ENCODE results near the gene SAMM50.

Gene SAMM50

DNA sequence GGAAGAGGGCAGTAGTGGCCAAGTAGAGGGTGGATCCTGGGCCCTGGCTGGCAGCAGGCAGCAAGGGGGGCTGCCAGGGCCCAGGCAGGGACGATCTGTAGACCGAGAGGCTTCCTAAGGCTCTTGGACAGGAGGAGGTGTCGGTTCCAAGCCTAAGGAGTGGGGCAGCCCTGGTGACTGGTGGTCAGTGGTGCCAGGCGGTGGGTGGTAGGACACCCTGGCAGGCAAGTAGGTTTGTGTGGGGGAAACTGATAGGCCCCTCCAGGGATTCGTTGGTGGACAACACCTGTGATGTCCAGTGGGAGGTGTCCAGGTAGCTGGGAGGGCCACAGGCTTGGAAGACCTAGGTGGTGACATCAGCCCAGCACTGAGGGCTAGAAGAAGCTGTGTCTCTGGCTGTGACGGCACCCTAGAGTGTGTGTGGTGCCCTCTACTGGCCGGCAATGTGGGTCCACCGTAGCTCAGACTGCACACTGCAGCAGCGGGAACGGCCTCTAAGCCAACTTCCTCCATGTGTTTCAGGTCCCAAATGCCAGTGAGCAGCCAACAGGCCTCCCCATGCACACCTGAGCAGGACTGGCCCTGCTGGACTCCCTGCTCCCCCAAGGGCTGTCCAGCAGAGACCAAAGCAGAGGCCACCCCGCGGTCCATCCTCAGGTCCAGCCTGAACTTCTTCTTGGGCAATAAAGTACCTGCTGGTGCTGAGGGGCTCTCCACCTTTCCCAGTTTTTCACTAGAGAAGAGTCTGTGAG is 9.4 kb upstream of the SAMM50 start:
- DNase-seq (ENCODE audit: extremely low read depth in 1 of 2, low read depth in 1 of 2), result peak; percentile 29 to 58

DNA sequence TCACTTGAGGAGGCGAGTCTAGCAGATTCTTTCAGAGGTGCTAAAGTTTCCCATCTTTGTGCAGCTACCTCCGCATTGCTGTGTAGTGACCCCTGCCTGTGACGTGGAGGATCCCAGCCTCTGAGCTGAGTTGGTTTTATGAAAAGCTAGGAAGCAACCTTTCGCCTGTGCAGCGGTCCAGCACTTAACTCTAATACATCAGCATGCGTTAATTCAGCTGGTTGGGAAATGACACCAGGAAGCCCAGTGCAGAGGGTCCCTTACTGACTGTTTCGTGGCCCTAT is 8.9 kb upstream of the SAMM50 start:
- DNase-seq (ENCODE audit: extremely low read depth in 1 of 2, low read depth in 1 of 2), result no peak

- DNase-seq (ENCODE audit: extremely low read depth in 1 of 2, low read depth in 1 of 2), result no peak
Measured at GRCh38 chr22:43948836-43949406, 6.3 kb upstream of the SAMM50 start.

DNA sequence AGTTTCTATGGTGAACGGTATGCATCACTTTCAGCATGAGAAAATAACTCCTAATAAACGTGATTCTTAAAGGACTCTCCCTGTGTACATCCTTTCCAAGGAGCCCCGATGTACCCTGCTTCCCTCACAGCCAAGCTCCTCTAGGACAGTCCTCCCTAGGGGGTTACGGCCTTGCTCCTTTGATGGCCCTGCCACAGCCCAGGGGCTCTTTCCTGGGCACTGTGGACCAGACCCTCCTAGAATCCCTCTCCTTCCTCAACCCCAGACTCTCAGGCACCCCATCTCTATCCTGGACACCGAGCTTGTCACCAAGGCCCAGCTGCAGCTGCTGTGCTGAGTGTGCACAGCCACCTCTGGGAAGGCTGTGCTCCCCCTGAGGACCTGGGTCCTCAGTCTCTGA is 3.9 kb upstream of the SAMM50 start:
- DNase-seq (ENCODE audit: extremely low read depth in 1 of 2, low read depth in 1 of 2), result no peak

DNA sequence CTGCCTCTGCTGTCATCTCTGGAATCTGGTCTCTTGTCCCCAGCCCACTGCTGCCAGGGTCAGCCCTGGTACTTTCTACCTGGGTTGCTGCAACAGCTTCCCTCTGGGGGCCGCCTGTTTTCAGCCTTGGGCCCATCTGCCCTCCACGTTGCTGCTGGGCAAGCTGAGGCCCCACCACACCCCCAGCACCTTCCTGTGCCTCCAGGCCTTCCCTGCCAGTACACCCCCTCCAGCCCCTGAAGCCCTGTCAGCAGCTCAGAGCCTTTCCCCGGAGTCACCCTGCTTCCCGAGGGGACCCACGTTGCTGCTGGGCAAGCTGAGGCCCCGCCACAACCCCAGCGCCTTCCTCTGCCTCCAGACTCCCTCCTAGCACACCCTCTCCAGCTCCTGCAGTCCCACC is 3.3 kb upstream of the SAMM50 start:
- no peak for DNase-seq (ENCODE audit: extremely low read depth in 1 of 2, low read depth in 1 of 2)

- DNase-seq (ENCODE audit: extremely low read depth in 1 of 2, low read depth in 1 of 2), result no peak
Measured at GRCh38 chr22:43953988-43954785, 1.1 kb upstream of the SAMM50 start.

GRCh38 chr22:43955883-43956782 is 891 bp downstream of the SAMM50 start:
- no peak for DNase-seq (ENCODE audit: extremely low read depth in 1 of 2, low read depth in 1 of 2)

- no peak for DNase-seq (ENCODE audit: extremely low read depth in 1 of 2, low read depth in 1 of 2)
Measured at GRCh38 chr22:43956805-43957463, 1.7 kb downstream of the SAMM50 start.

GRCh38 chr22:43957871-43958270 is 2.6 kb downstream of the SAMM50 start:
- no peak for DNase-seq (ENCODE audit: extremely low read depth in 1 of 2, low read depth in 1 of 2)

DNA sequence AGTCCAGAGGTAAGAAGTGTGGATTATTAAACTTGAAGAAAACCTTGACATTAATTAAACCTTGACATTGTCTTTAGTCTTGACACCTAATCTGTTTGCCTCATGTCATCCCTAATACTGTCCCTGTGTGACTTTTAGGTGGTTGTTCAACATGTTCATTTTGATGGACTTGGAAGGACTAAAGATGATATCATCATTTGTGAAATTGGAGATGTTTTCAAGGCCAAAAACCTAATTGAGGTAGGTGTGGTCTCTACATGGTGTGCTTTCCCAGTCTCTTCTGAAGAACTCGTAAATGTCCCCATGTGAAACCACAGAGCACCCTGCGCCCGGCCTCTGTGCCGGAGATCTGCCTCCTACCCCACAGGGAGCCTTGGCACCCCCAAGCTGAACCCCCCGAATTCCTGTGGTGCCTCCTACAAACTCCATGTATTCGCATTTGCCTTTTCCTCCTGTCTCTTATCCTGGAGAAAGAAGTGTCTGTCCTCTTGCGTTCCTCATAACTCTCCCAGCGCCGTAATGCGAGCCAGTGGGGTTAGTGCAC is 9.1 kb downstream of the SAMM50 start:
- no peak for DNase-seq (ENCODE audit: extremely low read depth in 1 of 2, low read depth in 1 of 2)

- no peak for DNase-seq (ENCODE audit: extremely low read depth in 1 of 2, low read depth in 1 of 2)
Measured at GRCh38 chr22:43967069-43967468, 11.8 kb downstream of the SAMM50 start.

- DNase-seq (ENCODE audit: extremely low read depth in 1 of 2, low read depth in 1 of 2), result no peak
Measured at GRCh38 chr22:43968614-43969013, 13.4 kb downstream of the SAMM50 start.

GRCh38 chr22:43969021-43969878 is 14.0 kb downstream of the SAMM50 start:
- no peak for DNase-seq (ENCODE audit: extremely low read depth in 1 of 2, low read depth in 1 of 2)

DNA sequence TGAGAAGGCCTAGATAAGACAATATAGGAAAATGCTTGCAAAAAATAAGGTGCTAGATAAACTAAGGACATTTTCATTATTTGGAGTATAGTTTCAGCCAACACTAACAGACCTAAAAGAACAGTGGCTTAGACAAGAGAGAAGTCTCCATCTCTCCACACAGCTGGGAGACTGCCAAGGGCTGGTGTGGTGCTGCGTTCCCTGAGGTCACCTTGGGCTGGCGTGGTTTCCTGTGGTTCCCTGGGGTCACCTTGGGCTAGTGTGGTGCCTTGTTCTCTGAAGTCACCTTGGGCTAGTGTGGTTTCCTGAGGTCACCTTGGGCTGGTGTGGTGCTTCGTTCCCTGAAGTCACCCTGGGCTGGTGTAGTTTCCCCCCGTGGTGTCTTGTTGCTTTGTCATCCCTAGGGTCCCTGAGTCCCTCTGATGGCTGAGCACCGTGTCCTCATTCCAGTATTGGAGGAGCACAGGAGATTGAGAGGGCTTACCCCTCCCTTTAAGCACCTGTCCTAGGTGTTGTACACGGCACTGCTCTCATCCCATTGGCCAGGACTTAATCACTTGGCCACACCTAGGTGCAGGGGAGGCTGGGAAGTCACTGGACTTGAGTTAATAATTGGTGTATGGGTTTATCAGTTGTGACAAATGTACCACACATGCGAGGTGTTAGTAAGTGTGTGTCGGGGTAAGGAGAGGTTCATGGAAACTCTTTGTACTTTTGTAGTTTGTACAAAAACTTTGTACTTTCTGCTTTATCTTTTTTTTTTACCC is 14.9 kb downstream of the SAMM50 start:
- no peak for DNase-seq (ENCODE audit: extremely low read depth in 1 of 2, low read depth in 1 of 2)

DNA sequence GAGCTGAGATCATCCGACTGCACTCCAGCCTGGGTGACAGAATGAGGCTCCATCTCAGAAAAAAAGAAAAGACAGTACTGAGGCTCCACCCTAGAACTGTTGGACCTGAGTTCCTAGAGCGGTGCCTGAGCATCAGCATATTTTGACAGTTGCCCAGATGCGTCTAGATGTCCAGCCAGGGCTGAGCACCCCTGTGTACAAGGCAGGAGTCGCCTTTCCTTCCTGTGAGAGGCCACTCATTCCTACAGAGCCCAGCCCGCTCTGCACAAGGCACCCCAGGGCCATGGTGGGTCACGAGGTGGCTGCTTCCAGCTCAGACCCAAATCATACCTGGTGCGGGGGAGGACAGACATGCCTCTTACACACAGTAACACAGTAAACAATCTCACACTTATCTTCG is 15.9 kb downstream of the SAMM50 start:
- no peak for DNase-seq (ENCODE audit: extremely low read depth in 1 of 2, low read depth in 1 of 2)

GRCh38 chr22:43972931-43973462 is 17.8 kb downstream of the SAMM50 start:
- DNase-seq (ENCODE audit: extremely low read depth in 1 of 2, low read depth in 1 of 2), result no peak

DNA sequence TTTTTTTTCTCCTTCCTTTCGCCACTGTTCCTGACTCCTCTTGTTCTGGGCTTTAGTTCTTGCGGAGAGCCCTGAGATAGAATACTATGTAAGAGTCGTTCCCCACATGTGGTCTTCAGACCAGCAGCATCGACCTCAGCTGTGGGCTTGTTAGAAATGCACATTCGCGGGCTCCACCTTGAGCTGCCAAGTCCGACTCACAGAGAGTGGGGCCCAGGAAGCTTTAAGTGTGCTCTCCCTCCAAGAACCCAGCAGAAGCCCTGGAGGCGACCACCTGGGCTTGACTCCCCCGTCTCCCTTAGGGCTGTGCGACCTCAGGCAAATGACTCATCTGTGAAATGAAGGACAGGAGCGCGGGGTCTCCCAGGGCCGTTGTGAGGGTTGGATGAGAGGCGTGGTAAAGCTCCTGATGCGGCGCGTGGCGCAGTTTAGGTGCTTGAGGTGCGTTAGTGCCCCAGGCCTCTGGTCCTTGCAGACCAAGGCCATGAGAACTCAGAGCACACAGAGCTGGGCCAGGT is 18.8 kb downstream of the SAMM50 start:
- DNase-seq (ENCODE audit: extremely low read depth in 1 of 2, low read depth in 1 of 2), result no peak

DNA sequence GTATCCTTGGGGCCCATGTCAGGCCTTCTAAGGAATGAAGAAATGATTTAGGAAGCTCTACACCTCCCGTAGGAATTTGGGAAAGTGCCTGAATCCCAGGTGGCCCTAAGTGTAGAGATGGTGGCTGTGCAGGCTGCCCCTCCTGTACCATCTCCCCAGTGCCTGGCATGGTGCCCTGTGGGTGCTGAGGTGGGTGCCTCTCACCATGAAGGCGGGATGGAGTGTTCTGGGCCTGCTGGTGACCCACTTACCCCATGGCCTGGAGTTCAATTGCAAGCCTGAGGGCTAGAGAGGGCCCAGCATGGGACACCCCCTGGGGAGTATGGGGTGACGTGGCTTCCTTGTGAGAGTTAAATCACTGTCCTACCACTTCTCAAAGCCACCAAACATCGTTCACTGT is 19.8 kb downstream of the SAMM50 start:
- DNase-seq (ENCODE audit: extremely low read depth in 1 of 2, low read depth in 1 of 2), result no peak

Measured in stimulated activated CD8-positive, alpha-beta memory T cell treated with anti-CD3 and anti-CD28 coated beads, Interleukin-7, amount 100 ng/mL, for 48 hours (primary cell).